ENCODE results near the gene CASZ1. TPM values are rescaled to one million over a fixed set of nuclear protein-coding genes. Genes with fewer than 3 reads are reported as not detected.

The CASZ1 gene
- total RNA-seq, 1 donor from 2014 or later: 18.3 TPM

DNA sequence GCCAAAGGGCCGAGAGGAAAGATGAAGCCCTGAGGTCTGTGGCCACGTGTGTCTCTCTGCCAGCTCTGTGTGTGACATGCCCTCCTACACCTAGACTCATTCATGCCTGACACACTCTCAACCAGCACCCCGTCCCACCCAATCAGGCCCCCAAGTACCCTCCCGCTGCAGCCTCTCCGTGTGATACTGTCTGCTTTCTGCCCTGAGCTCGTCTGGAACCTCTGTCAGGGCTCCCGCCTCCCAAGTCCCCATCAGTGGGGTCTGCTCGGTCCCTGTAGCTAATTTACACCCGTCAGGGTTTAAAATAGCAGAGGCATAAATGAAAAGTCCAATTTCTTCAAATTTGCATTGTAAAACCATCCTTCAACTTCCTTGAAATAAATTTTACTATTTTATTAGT, 20.7 kb downstream of the CASZ1 start:
- TF ChIP-seq, protein P1, sequence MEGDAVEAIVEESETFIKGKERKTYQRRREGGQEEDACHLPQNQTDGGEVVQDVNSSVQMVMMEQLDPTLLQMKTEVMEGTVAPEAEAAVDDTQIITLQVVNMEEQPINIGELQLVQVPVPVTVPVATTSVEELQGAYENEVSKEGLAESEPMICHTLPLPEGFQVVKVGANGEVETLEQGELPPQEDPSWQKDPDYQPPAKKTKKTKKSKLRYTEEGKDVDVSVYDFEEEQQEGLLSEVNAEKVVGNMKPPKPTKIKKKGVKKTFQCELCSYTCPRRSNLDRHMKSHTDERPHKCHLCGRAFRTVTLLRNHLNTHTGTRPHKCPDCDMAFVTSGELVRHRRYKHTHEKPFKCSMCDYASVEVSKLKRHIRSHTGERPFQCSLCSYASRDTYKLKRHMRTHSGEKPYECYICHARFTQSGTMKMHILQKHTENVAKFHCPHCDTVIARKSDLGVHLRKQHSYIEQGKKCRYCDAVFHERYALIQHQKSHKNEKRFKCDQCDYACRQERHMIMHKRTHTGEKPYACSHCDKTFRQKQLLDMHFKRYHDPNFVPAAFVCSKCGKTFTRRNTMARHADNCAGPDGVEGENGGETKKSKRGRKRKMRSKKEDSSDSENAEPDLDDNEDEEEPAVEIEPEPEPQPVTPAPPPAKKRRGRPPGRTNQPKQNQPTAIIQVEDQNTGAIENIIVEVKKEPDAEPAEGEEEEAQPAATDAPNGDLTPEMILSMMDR (IDR thresholded peaks at IDR 0.05; ENCODE audit: partially characterized antibody, unreplicated experiment): no peak
- H3K4me3 Mint-ChIP-seq (ENCODE audit: unreplicated experiment): no peak overlapping the region
- H3K36me3 Mint-ChIP-seq (ENCODE audit: unreplicated experiment): peaks cover 5% of the 10 kb centered on the region
- no peak overlapping the region for H3K27ac Mint-ChIP-seq (ENCODE audit: unreplicated experiment)
- H3K4me1 Mint-ChIP-seq (ENCODE audit: low read depth, unreplicated experiment): peaks cover 8% of the 10 kb centered on the region
- DNase-seq: no peak
- no peaks in the 10 kb centered on the region for H3K9me3 Mint-ChIP-seq (ENCODE audit: unreplicated experiment)
- H3K27me3 Mint-ChIP-seq (ENCODE audit: unreplicated experiment): no peaks in the 10 kb centered on the region

DNA sequence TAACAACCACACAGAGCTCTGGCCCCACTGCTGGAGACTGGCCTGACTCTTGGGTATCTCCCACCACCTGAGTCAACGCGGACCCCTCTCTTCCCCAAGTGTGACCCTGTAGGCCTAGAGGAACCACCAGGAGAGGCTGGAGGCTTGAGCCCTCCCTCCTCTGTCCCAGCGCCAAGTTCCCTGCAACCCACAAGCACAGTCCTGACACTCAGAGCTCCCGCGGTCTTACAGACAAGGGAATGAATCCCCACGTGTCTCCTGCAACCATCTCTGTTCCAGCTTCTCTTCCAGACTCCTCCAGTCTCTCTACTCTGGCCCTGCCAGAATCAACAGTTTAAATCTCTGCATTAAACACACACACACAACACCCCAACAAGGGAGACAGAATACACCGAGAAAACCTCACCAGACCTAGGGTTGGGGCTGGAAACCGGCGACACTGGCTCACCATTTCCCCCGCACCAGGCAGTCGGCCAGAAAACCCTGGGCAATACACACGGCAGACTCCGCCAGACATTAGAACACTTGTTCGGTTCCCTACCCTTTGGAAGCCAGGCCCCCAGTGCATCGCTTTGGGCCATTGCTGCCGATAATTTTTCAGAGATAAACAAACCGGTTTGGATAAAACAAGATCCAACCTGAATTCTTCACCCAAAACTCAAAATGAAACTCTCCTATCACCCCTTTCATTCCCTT, 21.7 kb downstream of the CASZ1 start:
- TF ChIP-seq, protein P1 (IDR thresholded peaks at IDR 0.05; ENCODE audit: partially characterized antibody, unreplicated experiment): no peak
- Mint-ChIP-seq H3K9me3 (ENCODE audit: unreplicated experiment) (no peaks in the 10 kb centered on the region), H3K27ac (ENCODE audit: unreplicated experiment) (no peak overlapping the region), H3K27me3 (ENCODE audit: unreplicated experiment) (peaks cover 2% of the 10 kb centered on the region), H3K4me3 (ENCODE audit: unreplicated experiment) (no peak overlapping the region), H3K4me1 (ENCODE audit: low read depth, unreplicated experiment) (peaks cover 7% of the 10 kb centered on the region), H3K36me3 (ENCODE audit: unreplicated experiment) (peaks cover 5% of the 10 kb centered on the region)
- no peak for DNase-seq

DNA sequence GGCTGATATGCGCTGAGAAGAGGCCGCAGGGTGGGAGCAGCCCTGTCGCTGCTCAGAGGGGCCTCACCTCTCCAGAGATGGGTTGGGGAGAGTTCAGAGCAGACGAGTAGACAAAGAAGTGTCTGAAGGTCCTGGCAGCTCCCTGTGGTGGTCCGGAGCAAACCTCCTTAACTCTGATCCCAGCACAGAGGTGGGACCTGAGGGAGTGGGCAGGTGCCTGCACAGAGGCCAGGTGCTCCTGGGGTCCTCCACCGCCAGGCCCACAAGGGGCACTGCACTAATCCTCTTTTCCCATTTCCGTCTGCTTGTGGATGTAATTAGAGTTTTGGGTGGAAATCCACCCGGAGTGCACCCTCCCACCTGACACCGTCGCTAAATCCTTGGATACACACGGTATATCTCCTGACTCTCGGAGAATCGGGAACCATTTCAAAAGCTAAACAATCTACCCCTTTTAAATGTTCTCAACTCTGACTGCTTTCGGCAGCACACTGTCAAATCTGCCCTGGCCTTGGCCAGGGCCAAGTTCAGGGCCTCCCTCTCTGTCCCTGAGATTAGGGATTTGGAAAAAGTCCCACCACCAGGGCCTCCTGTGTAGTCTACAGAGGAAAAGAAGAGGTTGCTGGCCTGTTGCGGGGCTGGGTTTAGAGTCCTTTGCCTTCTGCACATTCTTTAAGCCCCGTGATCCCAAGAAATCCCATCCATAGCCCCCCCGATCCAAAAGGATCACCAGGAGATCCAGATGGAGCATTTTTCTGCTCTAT, 22.4 kb downstream of the CASZ1 start:
- Mint-ChIP-seq H3K27me3 (ENCODE audit: unreplicated experiment) (peaks cover 2% of the 10 kb centered on the region), H3K4me3 (ENCODE audit: unreplicated experiment) (no peak overlapping the region), H3K4me1 (ENCODE audit: low read depth, unreplicated experiment) (peaks cover 7% of the 10 kb centered on the region), H3K27ac (ENCODE audit: unreplicated experiment) (no peak overlapping the region), H3K36me3 (ENCODE audit: unreplicated experiment) (peaks cover 5% of the 10 kb centered on the region), H3K9me3 (ENCODE audit: unreplicated experiment) (no peaks in the 10 kb centered on the region)
- TF ChIP-seq, protein P1 (IDR thresholded peaks at IDR 0.05; ENCODE audit: partially characterized antibody, unreplicated experiment): no peak
- DNase-seq: no peak

DNA sequence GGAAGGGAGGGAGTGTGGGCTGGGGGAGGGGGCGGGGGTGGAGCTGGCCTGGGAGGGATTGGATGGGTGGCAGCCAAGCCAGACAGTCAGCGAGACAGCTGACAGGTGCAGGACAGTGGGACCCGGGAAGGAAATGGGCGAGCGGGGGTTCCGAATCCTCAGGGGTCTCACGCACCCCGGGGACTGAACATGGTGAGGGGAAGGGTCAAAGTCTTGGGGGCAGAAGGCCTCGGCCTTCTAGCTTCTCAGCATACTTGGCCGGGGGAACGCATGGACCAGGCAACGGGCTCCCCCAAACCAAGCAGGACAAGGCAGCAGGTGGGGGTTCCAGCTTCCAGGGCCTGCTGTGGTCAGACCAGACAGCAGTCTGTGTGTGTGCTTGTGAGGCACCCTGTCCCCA, 23.1 kb downstream of the CASZ1 start:
- H3K4me3 Mint-ChIP-seq (ENCODE audit: unreplicated experiment): no peak overlapping the region
- TF ChIP-seq, protein P1 (IDR thresholded peaks at IDR 0.05; ENCODE audit: partially characterized antibody, unreplicated experiment): no peak
- DNase-seq: no peak
- H3K27ac Mint-ChIP-seq (ENCODE audit: unreplicated experiment): no peak overlapping the region
- H3K9me3 Mint-ChIP-seq (ENCODE audit: unreplicated experiment): no peaks in the 10 kb centered on the region
- peaks cover 2% of the 10 kb centered on the region for H3K27me3 Mint-ChIP-seq (ENCODE audit: unreplicated experiment)
- peaks cover 7% of the 10 kb centered on the region for H3K4me1 Mint-ChIP-seq (ENCODE audit: low read depth, unreplicated experiment)
- peaks cover 5% of the 10 kb centered on the region for H3K36me3 Mint-ChIP-seq (ENCODE audit: unreplicated experiment)

DNA sequence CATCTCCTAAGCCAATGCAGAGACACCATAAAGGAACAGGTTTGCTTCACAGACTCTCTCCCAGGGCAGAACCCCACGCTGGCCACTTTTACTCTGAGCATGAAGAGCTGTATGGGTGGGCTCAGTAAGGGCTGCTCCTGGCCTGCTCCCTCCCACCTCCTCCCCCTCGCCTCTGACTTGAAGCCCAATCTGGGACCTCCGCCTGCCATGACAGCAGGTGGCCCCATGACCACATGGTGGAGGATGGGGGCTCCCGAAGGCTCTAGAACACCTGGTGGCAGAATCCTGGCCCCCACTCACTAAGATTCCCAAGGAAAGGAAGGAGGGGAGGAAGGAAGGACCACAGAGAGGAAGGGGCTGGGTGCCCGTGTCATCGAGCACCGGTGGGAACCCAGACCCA, 23.7 kb downstream of the CASZ1 start:
- Mint-ChIP-seq H3K4me3 (ENCODE audit: unreplicated experiment) (no peak overlapping the region), H3K9me3 (ENCODE audit: unreplicated experiment) (no peaks in the 10 kb centered on the region), H3K27ac (ENCODE audit: unreplicated experiment) (no peak overlapping the region), H3K4me1 (ENCODE audit: low read depth, unreplicated experiment) (peaks cover 7% of the 10 kb centered on the region), H3K27me3 (ENCODE audit: unreplicated experiment) (peaks cover 2% of the 10 kb centered on the region), H3K36me3 (ENCODE audit: unreplicated experiment) (peaks cover 5% of the 10 kb centered on the region)
- TF ChIP-seq, protein P1 (IDR thresholded peaks at IDR 0.05; ENCODE audit: partially characterized antibody, unreplicated experiment): no peak
- DNase-seq: no peak
